ENCODE results near the gene UBE2F. TPM values are rescaled to one million over a fixed set of nuclear protein-coding genes. Genes with fewer than 3 reads are reported as not detected.

Gene UBE2F
- total and polyA plus RNA-seq, 2 of the 13 experiments (the other 11 are each of a cell fraction or from before 2014, with no cell fraction given), result 35.4 to 73.1 TPM

GRCh38 chr2:238060542-238061314, 93.9 kb downstream of the UBE2F start, which contains the start of gene SCLY (continued):
- TF ChIP-seq HBP1 (CRISPR knock-in tag; IDR thresholded peaks at IDR 0.05; ENCODE audit: low read depth) (0 out of 2 replicates have a peak, but pooled peaks have one; percentile 38), MXD4 (CRISPR knock-in tag; IDR thresholded peaks at IDR 0.05) (no peak; the same call in 1 of the 2 replicates), ZNF674 (CRISPR knock-in tag; IDR thresholded peaks at IDR 0.05; ENCODE audit: low read depth) (no peak), SP2 (CRISPR knock-in tag; IDR thresholded peaks at IDR 0.05) (peak; percentile 90), NFIB (CRISPR knock-in tag; IDR thresholded peaks at IDR 0.05; ENCODE audit: borderline replicate concordance) (0 out of 2 replicates have a peak, but pooled peaks have one; percentile 64), CAMTA2 (CRISPR knock-in tag; IDR thresholded peaks at IDR 0.05; ENCODE audit: borderline replicate concordance) (peak; percentile 86; the same call in 1 of the 2 replicates), ELK4 (CRISPR knock-in tag; IDR thresholded peaks at IDR 0.05; ENCODE audit: borderline replicate concordance) (no peak), ATRX (CRISPR knock-in tag; IDR thresholded peaks at IDR 0.05; ENCODE audit: borderline replicate concordance) (no peak), ZNF367 (CRISPR knock-in tag; IDR thresholded peaks at IDR 0.05; ENCODE audit: borderline replicate concordance) (no peak), CBX5 (CRISPR knock-in tag; IDR thresholded peaks at IDR 0.05; ENCODE audit: borderline replicate concordance) (0 out of 2 replicates have a peak, but pooled peaks have one; percentile 45), ZZZ3 (CRISPR knock-in tag; IDR thresholded peaks at IDR 0.05; ENCODE audit: borderline replicate concordance) (no peak; the same call in 1 of the 2 replicates), ZMAT3 (CRISPR knock-in tag; conservative IDR thresholded peaks at IDR 0.05) (peak; percentile 84), POLR2AphosphoS5 (IDR thresholded peaks at IDR 0.05; ENCODE audit: low read depth, low read length) (peak; percentile 92), ZNF598 (CRISPR knock-in tag; IDR thresholded peaks at IDR 0.05; ENCODE audit: borderline replicate concordance) (peak; percentile 87), SOX6 (IDR thresholded peaks at IDR 0.05) (no peak), SOX6 (CRISPR knock-in tag; IDR thresholded peaks at IDR 0.05) (peak; percentile 83), ZNF263 (CRISPR knock-in tag; IDR thresholded peaks at IDR 0.05) (peak; percentile 31; the same call in 1 of the 2 replicates), PCBP2 (optimal IDR thresholded peaks at IDR 0.05; ENCODE audit: low read depth, low read length, poor library complexity, severe bottlenecking) (no peak), IKZF5 (CRISPR knock-in tag; IDR thresholded peaks at IDR 0.05) (peak; percentile 84; the same call in 1 of the 2 replicates), CSRNP2 (CRISPR knock-in tag; conservative IDR thresholded peaks at IDR 0.05; ENCODE audit: low read depth) (no peak), ZNF605 (CRISPR knock-in tag; IDR thresholded peaks at IDR 0.05) (peak; percentile 90), ZNF773 (CRISPR knock-in tag; IDR thresholded peaks at IDR 0.05; ENCODE audit: borderline replicate concordance) (peak; percentile 55; the same call in 1 of the 2 replicates), ZNF576 (CRISPR knock-in tag; IDR thresholded peaks at IDR 0.05) (0 out of 2 replicates have a peak, but pooled peaks have one; percentile 74), SAP130 (CRISPR knock-in tag; IDR thresholded peaks at IDR 0.05; ENCODE audit: low read depth) (peak; percentile 95), SMC3 (IDR thresholded peaks at IDR 0.05; ENCODE audit: low read length) (no peak)
